ENCODE data around the gene MYL10. TPM values are rescaled to one million over a fixed set of nuclear protein-coding genes. Genes with fewer than 3 reads are reported as not detected.

MYL10 gene
- total RNA-seq, 2 donors from 2014 or later: not detected

- no peaks in the 10 kb centered on the region for H3K4me1 ChIP-seq
- ATAC-seq (no peak), DNase-seq (no peak)
- H3K27me3 ChIP-seq: no peaks in the 10 kb centered on the region
- H3K4me3 ChIP-seq: no peak overlapping the region
- H3K27ac ChIP-seq: no peak overlapping the region
- intact Hi-C loops (cut with DNase I): no loop called here
- WGBS, 2 donors: 88 to 91% methylated on average over 13 to 18 of the region's 18 CpGs
- H3K36me3 ChIP-seq (replicated peaks in 1 of 2; ENCODE audit: insufficient read depth in 1 of 2, low read depth in 2 of 2): no peaks in the 10 kb centered on the region
- TF ChIP-seq, protein P1, sequence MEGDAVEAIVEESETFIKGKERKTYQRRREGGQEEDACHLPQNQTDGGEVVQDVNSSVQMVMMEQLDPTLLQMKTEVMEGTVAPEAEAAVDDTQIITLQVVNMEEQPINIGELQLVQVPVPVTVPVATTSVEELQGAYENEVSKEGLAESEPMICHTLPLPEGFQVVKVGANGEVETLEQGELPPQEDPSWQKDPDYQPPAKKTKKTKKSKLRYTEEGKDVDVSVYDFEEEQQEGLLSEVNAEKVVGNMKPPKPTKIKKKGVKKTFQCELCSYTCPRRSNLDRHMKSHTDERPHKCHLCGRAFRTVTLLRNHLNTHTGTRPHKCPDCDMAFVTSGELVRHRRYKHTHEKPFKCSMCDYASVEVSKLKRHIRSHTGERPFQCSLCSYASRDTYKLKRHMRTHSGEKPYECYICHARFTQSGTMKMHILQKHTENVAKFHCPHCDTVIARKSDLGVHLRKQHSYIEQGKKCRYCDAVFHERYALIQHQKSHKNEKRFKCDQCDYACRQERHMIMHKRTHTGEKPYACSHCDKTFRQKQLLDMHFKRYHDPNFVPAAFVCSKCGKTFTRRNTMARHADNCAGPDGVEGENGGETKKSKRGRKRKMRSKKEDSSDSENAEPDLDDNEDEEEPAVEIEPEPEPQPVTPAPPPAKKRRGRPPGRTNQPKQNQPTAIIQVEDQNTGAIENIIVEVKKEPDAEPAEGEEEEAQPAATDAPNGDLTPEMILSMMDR (IDR thresholded peaks at IDR 0.05): no peak
- TF ChIP-seq POLR2A (IDR thresholded peaks at IDR 0.05): no peak
- no peaks in the 10 kb centered on the region for H3K9me3 ChIP-seq
Measured at GRCh38 chr7:101590663-101591435, 38.2 kb downstream of the MYL10 start.

- Histone ChIP-seq H3K4me1 (no peaks in the 10 kb centered on the region), H3K4me3 (no peak overlapping the region), H3K36me3 (replicated peaks in 1 of 2; ENCODE audit: insufficient read depth in 1 of 2, low read depth in 2 of 2) (no peaks in the 10 kb centered on the region), H3K27me3 (no peaks in the 10 kb centered on the region), H3K9me3 (no peaks in the 10 kb centered on the region), H3K27ac (no peak overlapping the region)
- no peak for DNase-seq
- intact Hi-C loops (cut with DNase I): no loop called here
- WGBS, 2 donors: 82 to 92% methylated on average over 10 to 15 of the region's 15 CpGs
- TF ChIP-seq POLR2A (IDR thresholded peaks at IDR 0.05): no peak
- TF ChIP-seq, protein P1 (IDR thresholded peaks at IDR 0.05): no peak
- no peak for ATAC-seq
Measured at GRCh38 chr7:101589976-101590662, 39.0 kb downstream of the MYL10 start.

GRCh38 chr7:101589052-101589451, 40.0 kb downstream of the MYL10 start:
- no peak overlapping the region for H3K27ac ChIP-seq
- no peaks in the 10 kb centered on the region for H3K27me3 ChIP-seq
- no peaks in the 10 kb centered on the region for H3K4me1 ChIP-seq
- H3K4me3 ChIP-seq: no peak overlapping the region
- WGBS, 2 donors: 72 to 83% methylated on average over 5 of the region's 5 CpGs
- DNase-seq (no peak), ATAC-seq (no peak)
- no peaks in the 10 kb centered on the region for H3K36me3 ChIP-seq (replicated peaks in 1 of 2; ENCODE audit: insufficient read depth in 1 of 2, low read depth in 2 of 2)
- TF ChIP-seq POLR2A (IDR thresholded peaks at IDR 0.05): no peak
- TF ChIP-seq, protein P1 (IDR thresholded peaks at IDR 0.05): no peak
- no peaks in the 10 kb centered on the region for H3K9me3 ChIP-seq
- intact Hi-C loops (cut with DNase I): no loop called here

DNA sequence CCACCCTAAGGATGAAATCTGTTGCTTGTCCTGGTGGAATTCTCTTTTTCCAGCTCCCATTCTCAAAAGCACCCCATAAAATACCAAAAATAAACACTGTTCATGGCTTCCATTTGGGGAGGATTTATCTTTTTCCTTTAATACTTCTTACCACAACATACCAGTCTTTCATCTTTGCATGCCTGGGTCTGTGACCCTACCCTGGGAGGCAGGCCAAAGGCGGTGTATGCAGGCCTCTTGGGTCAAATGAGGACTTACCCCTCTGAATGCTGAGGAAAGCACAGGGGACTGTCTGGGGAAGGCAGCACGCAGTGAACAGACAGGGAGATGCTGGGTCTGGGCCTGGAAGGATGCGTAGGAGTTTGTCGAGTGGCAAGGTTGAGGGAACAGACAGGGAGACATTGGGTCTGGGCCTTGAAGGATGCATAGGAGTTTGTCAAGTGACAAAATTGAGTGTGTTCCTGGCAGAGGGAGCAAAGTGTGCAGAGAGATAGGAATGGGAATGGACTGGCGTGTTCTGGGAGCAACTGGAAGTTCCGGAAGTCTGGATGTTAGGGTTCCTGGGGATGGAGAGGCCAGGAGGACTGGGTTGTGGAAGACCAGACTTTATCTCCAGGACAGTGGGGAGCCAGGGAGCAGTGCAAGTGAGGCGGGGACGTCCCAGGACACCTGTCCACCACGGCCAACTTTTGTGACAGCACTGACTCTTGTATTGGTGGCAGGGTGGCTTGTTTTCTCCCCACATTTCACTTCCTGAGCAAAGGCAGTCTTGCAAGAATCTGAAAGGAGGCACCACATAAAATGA, 40.8 kb downstream of the MYL10 start:
- intact Hi-C loops (cut with DNase I): no loop called here
- H3K27me3 ChIP-seq: no peaks in the 10 kb centered on the region
- DNase-seq (no peak), ATAC-seq (no peak)
- no peak overlapping the region for H3K27ac ChIP-seq
- WGBS, 2 donors: 86 to 89% methylated on average over 9 of the region's 9 CpGs
- H3K4me3 ChIP-seq: no peak overlapping the region
- no peaks in the 10 kb centered on the region for H3K4me1 ChIP-seq
- H3K9me3 ChIP-seq: no peaks in the 10 kb centered on the region
- no peaks in the 10 kb centered on the region for H3K36me3 ChIP-seq (replicated peaks in 1 of 2; ENCODE audit: insufficient read depth in 1 of 2, low read depth in 2 of 2)
- TF ChIP-seq, protein P1 (IDR thresholded peaks at IDR 0.05): no peak
- no peak for TF ChIP-seq POLR2A (IDR thresholded peaks at IDR 0.05)

All from body of pancreas (tissue), 4 donors.